ENCODE data around the gene RAPGEF2. TPM values are rescaled to one million over a fixed set of nuclear protein-coding genes. Genes with fewer than 3 reads are reported as not detected.
A peak's percentile ranks its signal among the peaks of the same experiment; 100 is the strongest.

Gene RAPGEF2
- total and polyA plus RNA-seq, 9 donors: 16.9 to 33.6 (median 22.7) TPM

DNA sequence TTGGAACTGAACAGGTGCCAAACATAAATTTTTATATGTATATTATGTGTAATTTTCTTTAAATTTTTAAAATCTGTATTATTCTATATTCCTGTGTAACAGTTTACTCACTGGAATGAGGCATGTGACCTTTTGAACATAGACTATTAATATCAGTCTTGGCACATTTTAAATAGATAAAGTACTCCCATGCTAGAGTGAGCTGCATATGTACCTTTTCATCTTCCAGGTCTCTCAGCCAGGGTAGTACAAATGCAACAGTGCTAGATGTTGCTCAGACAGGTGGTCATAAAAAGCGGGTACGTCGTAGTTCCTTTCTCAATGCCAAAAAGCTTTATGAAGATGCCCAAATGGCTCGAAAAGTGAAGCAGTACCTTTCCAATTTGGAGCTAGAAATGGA lies 242.0 kb downstream of the RAPGEF2 start:
- H3K9me3 ChIP-seq (replicated peaks; ENCODE audit: control insufficient read depth, low read depth, low read length): no peaks in the 10 kb centered on the region
- no peaks in the 10 kb centered on the region for H3K27me3 ChIP-seq (ENCODE audit: control insufficient read depth, insufficient read depth, low read length)
- 95% methylated on average over 4 of the region's 4 CpGs for WGBS (ENCODE audit: insufficient coverage)
- H3K4me3 ChIP-seq (ENCODE audit: low read length): no peak overlapping the region
- no peak for DNase-seq
- peaks cover 31% of the 10 kb centered on the region for H3K36me3 ChIP-seq (ENCODE audit: control insufficient read depth, insufficient read depth, low read length)
- H3K27ac ChIP-seq (ENCODE audit: low read length): no peak overlapping the region
- no peaks in the 10 kb centered on the region for H3K4me1 ChIP-seq (ENCODE audit: control insufficient read depth, insufficient read depth, low read length)

GRCh38 chr4:159346681-159347080 lies 243.8 kb downstream of the RAPGEF2 start:
- Histone ChIP-seq H3K27me3 (ENCODE audit: control insufficient read depth, insufficient read depth, low read length) (no peaks in the 10 kb centered on the region), H3K4me1 (ENCODE audit: control insufficient read depth, insufficient read depth, low read length) (no peaks in the 10 kb centered on the region), H3K36me3 (ENCODE audit: control insufficient read depth, insufficient read depth, low read length) (peaks cover 34% of the 10 kb centered on the region), H3K4me3 (ENCODE audit: low read length) (no peak overlapping the region), H3K27ac (ENCODE audit: low read length) (no peak overlapping the region), H3K9me3 (replicated peaks; ENCODE audit: control insufficient read depth, low read depth, low read length) (no peaks in the 10 kb centered on the region)
- 100% methylated on average over 1 of the region's 5 CpGs for WGBS (ENCODE audit: insufficient coverage)
- no peak for DNase-seq

GRCh38 chr4:159347813-159348212 lies 244.9 kb downstream of the RAPGEF2 start:
- 100% methylated on average over 6 of the region's 9 CpGs for WGBS (ENCODE audit: insufficient coverage)
- peaks cover 34% of the 10 kb centered on the region for H3K36me3 ChIP-seq (ENCODE audit: control insufficient read depth, insufficient read depth, low read length)
- no peaks in the 10 kb centered on the region for H3K9me3 ChIP-seq (replicated peaks; ENCODE audit: control insufficient read depth, low read depth, low read length)
- H3K4me3 ChIP-seq (ENCODE audit: low read length): no peak overlapping the region
- DNase-seq: no peak
- H3K4me1 ChIP-seq (ENCODE audit: control insufficient read depth, insufficient read depth, low read length): no peaks in the 10 kb centered on the region
- H3K27me3 ChIP-seq (ENCODE audit: control insufficient read depth, insufficient read depth, low read length): no peaks in the 10 kb centered on the region
- no peak overlapping the region for H3K27ac ChIP-seq (ENCODE audit: low read length)

GRCh38 chr4:159349332-159349731 lies 246.5 kb downstream of the RAPGEF2 start:
- 81% methylated on average over 3 of the region's 3 CpGs for WGBS (ENCODE audit: insufficient coverage)
- DNase-seq: no peak
- H3K27ac ChIP-seq (ENCODE audit: low read length): no peak overlapping the region
- H3K4me1 ChIP-seq (ENCODE audit: control insufficient read depth, insufficient read depth, low read length): no peaks in the 10 kb centered on the region
- no peaks in the 10 kb centered on the region for H3K9me3 ChIP-seq (replicated peaks; ENCODE audit: control insufficient read depth, low read depth, low read length)
- H3K27me3 ChIP-seq (ENCODE audit: control insufficient read depth, insufficient read depth, low read length): no peaks in the 10 kb centered on the region
- no peak overlapping the region for H3K4me3 ChIP-seq (ENCODE audit: low read length)
- H3K36me3 ChIP-seq (ENCODE audit: control insufficient read depth, insufficient read depth, low read length): peaks cover 33% of the 10 kb centered on the region

DNA sequence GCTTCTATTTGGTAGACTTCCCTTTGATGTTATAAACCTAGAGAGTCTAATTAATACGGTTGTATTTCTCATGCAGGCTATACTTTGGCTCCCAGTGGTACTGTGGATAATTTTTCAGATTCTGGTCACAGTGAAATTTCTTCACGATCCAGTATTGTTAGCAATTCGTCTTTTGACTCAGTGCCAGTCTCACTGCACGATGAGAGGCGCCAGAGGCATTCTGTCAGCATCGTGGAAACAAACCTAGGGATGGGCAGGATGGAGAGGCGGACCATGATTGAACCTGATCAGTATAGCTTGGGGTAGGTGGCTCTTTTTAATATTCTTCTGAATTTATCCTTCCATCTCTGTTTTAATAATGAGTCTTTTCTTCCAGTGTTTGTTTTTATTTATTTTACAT lies 249.7 kb downstream of the RAPGEF2 start:
- H3K4me3 ChIP-seq (ENCODE audit: low read length): no peak overlapping the region
- 88% methylated on average over 3 of the region's 7 CpGs for WGBS (ENCODE audit: insufficient coverage)
- no peaks in the 10 kb centered on the region for H3K9me3 ChIP-seq (replicated peaks; ENCODE audit: control insufficient read depth, low read depth, low read length)
- no peak overlapping the region for H3K27ac ChIP-seq (ENCODE audit: low read length)
- H3K4me1 ChIP-seq (ENCODE audit: control insufficient read depth, insufficient read depth, low read length): no peaks in the 10 kb centered on the region
- no peaks in the 10 kb centered on the region for H3K27me3 ChIP-seq (ENCODE audit: control insufficient read depth, insufficient read depth, low read length)
- DNase-seq: no peak
- H3K36me3 ChIP-seq (ENCODE audit: control insufficient read depth, insufficient read depth, low read length): peaks cover 29% of the 10 kb centered on the region

DNA sequence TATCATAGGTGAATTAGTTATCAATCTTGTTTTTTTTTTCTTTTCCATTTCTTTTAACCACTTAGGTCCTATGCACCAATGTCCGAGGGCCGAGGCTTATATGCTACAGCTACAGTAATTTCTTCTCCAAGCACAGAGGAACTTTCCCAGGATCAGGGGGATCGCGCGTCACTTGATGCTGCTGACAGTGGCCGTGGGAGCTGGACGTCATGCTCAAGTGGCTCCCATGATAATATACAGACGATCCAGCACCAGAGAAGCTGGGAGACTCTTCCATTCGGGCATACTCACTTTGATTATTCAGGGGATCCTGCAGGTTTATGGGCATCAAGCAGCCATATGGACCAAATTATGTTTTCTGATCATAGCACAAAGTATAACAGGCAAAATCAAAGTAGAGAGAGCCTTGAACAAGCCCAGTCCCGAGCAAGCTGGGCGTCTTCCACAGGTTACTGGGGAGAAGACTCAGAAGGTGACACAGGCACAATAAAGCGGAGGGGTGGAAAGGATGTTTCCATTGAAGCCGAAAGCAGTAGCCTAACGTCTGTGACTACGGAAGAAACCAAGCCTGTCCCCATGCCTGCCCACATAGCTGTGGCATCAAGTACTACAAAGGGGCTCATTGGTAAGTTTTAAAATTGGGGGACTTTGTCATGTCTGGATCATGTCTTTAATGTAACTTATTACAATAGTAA lies 250.7 kb downstream of the RAPGEF2 start:
- WGBS (ENCODE audit: insufficient coverage): 93% methylated on average over 10 of the region's 15 CpGs
- no peaks in the 10 kb centered on the region for H3K9me3 ChIP-seq (replicated peaks; ENCODE audit: control insufficient read depth, low read depth, low read length)
- no peak for DNase-seq
- H3K27ac ChIP-seq (ENCODE audit: low read length): no peak overlapping the region
- no peak overlapping the region for H3K4me3 ChIP-seq (ENCODE audit: low read length)
- no peaks in the 10 kb centered on the region for H3K27me3 ChIP-seq (ENCODE audit: control insufficient read depth, insufficient read depth, low read length)
- H3K4me1 ChIP-seq (ENCODE audit: control insufficient read depth, insufficient read depth, low read length): peaks cover 2% of the 10 kb centered on the region
- H3K36me3 ChIP-seq (ENCODE audit: control insufficient read depth, insufficient read depth, low read length): peaks cover 31% of the 10 kb centered on the region

DNA sequence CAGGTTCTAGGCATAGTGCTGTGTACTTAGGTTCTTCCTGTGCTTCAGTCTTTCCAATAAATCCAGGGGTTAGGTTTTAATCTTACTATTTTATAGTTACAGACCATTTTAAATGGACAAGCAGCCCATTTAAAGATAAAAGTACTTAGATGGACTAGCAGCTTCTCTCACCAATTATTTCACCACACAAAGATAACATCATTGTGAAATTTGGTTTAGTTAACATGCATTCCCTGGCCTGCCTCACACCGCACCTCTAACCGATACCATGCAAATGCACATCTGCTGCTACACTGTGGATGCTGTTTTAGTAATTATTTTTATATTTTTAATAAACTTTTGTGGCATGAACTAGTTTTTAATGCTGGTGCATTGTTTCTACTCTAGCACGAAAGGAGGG lies 252.6 kb downstream of the RAPGEF2 start:
- no CpG with 5 or more reads among the region's 3 CpGs for WGBS (ENCODE audit: insufficient coverage)
- Histone ChIP-seq H3K36me3 (ENCODE audit: control insufficient read depth, insufficient read depth, low read length) (peaks cover 36% of the 10 kb centered on the region), H3K27me3 (ENCODE audit: control insufficient read depth, insufficient read depth, low read length) (no peaks in the 10 kb centered on the region), H3K9me3 (replicated peaks; ENCODE audit: control insufficient read depth, low read depth, low read length) (no peaks in the 10 kb centered on the region), H3K4me1 (ENCODE audit: control insufficient read depth, insufficient read depth, low read length) (peaks cover 2% of the 10 kb centered on the region), H3K4me3 (ENCODE audit: low read length) (no peak overlapping the region), H3K27ac (ENCODE audit: low read length) (no peak overlapping the region)
- DNase-seq: no peak

DNA sequence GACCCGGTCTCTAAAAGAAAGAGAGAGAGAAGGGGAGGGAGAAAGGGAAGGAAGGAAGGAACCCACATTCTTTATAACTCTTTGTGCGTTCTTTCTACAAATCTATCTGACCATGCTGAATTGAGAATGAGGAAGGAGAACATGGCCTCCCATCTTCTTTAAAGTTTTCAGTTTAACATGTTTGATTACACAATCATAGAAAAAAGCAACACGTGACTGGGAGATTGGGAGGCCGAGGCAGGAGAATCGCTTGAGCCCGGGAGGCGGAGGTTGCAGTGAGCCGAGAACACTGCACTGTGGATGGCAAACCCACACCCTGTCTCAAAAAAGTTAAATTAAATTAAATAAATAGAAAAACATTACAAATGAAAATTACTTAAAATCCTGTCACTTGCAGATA lies 254.5 kb downstream of the RAPGEF2 start:
- Histone ChIP-seq H3K9me3 (replicated peaks; ENCODE audit: control insufficient read depth, low read depth, low read length) (no peaks in the 10 kb centered on the region), H3K27ac (ENCODE audit: low read length) (no peak overlapping the region), H3K4me1 (ENCODE audit: control insufficient read depth, insufficient read depth, low read length) (peaks cover 2% of the 10 kb centered on the region), H3K36me3 (ENCODE audit: control insufficient read depth, insufficient read depth, low read length) (peaks cover 35% of the 10 kb centered on the region), H3K4me3 (ENCODE audit: low read length) (no peak overlapping the region), H3K27me3 (ENCODE audit: control insufficient read depth, insufficient read depth, low read length) (no peaks in the 10 kb centered on the region)
- DNase-seq: no peak
- WGBS (ENCODE audit: insufficient coverage): no CpG with 5 or more reads among the region's 8 CpGs

DNA sequence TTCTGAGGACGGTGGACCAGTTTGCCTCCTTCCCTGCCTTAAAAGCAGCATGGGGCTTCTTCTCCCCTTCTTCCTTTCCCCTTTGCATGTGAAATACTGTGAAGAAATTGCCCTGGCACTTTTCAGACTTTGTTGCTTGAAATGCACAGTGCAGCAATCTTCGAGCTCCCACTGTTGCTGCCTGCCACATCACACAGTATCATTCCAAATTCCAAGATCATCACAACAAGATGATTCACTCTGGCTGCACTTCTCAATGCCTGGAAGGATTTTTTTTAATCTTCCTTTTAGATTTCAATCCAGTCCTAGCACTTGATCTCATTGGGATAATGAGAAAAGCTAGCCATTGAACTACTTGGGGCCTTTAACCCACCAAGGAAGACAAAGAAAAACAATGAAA lies 255.3 kb downstream of the RAPGEF2 start:
- Histone ChIP-seq H3K4me1 (ENCODE audit: control insufficient read depth, insufficient read depth, low read length) (peaks cover 2% of the 10 kb centered on the region), H3K27me3 (ENCODE audit: control insufficient read depth, insufficient read depth, low read length) (no peaks in the 10 kb centered on the region), H3K36me3 (ENCODE audit: control insufficient read depth, insufficient read depth, low read length) (peaks cover 31% of the 10 kb centered on the region), H3K27ac (ENCODE audit: low read length) (no peak overlapping the region), H3K9me3 (replicated peaks; ENCODE audit: control insufficient read depth, low read depth, low read length) (no peaks in the 10 kb centered on the region), H3K4me3 (ENCODE audit: low read length) (no peak overlapping the region)
- 50% methylated on average over 1 of the region's 2 CpGs for WGBS (ENCODE audit: insufficient coverage)
- peak; percentile 67 for DNase-seq

DNA sequence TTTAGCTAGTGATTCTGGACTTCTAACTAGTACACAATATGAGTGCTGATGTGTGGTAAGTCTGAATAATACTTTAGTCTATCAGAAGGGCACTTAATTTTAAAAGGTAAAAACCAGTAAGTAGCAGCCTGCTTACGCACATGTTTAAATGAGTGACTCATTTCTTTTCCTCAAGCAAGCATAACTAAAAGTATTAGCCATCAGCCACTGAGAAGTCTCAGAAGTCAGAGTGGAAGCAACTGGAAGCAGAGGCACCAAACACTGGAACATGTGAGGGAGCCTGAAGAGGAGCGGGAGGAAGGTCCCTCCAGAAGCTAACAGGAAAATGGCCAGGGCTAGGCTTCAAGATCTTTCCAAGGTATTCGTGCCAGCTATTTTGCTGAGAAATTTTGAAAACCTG lies 257.7 kb downstream of the RAPGEF2 start:
- Histone ChIP-seq H3K4me3 (ENCODE audit: low read length) (no peak overlapping the region), H3K27ac (ENCODE audit: low read length) (no peak overlapping the region)

GRCh38 chr4:159363361-159363760 lies 260.5 kb downstream of the RAPGEF2 start:
- Histone ChIP-seq H3K27me3 (ENCODE audit: control insufficient read depth, insufficient read depth, low read length) (no peaks in the 10 kb centered on the region), H3K4me1 (ENCODE audit: control insufficient read depth, insufficient read depth, low read length) (no peaks in the 10 kb centered on the region), H3K9me3 (replicated peaks; ENCODE audit: control insufficient read depth, low read depth, low read length) (no peaks in the 10 kb centered on the region), H3K36me3 (ENCODE audit: control insufficient read depth, insufficient read depth, low read length) (peaks cover 12% of the 10 kb centered on the region), H3K4me3 (ENCODE audit: low read length) (no peak overlapping the region), H3K27ac (ENCODE audit: low read length) (no peak overlapping the region)
- DNase-seq: no peak
- 90% methylated on average over 2 of the region's 3 CpGs for WGBS (ENCODE audit: insufficient coverage)

More for the DNA sequence above, 257.7 kb downstream of the RAPGEF2 start:
- DNase-seq: no peak
- peaks cover 2% of the 10 kb centered on the region for H3K4me1 ChIP-seq (ENCODE audit: control insufficient read depth, insufficient read depth, low read length)
- no peaks in the 10 kb centered on the region for H3K9me3 ChIP-seq (replicated peaks; ENCODE audit: control insufficient read depth, low read depth, low read length)
- H3K36me3 ChIP-seq (ENCODE audit: control insufficient read depth, insufficient read depth, low read length): peaks cover 20% of the 10 kb centered on the region
- H3K27me3 ChIP-seq (ENCODE audit: control insufficient read depth, insufficient read depth, low read length): no peaks in the 10 kb centered on the region
- 89% methylated on average over 1 of the region's 3 CpGs for WGBS (ENCODE audit: insufficient coverage)
